Measurements from ENCODE around the gene NOLC1.

NOLC1 gene

GRCh38 chr10:102195296-102195870 lies 43.2 kb downstream of the NOLC1 start:
- H3K9ac ChIP-seq (ENCODE audit: low read depth, low read length): no peak overlapping the region
- H3K4me1 ChIP-seq (ENCODE audit: insufficient read depth, low read length): no peaks in the 10 kb centered on the region
- H3K9me3 ChIP-seq (ENCODE audit: control insufficient read depth, insufficient read depth, low read length): peaks cover 15% of the 10 kb centered on the region
- no peaks in the 10 kb centered on the region for H3K36me3 ChIP-seq (ENCODE audit: insufficient read depth, low read length)

GRCh38 chr10:102196893-102197292 lies 44.7 kb downstream of the NOLC1 start:
- Histone ChIP-seq H3K36me3 (ENCODE audit: insufficient read depth, low read length) (no peaks in the 10 kb centered on the region), H3K9me3 (ENCODE audit: control insufficient read depth, insufficient read depth, low read length) (peaks cover 9% of the 10 kb centered on the region), H3K4me1 (ENCODE audit: insufficient read depth, low read length) (no peaks in the 10 kb centered on the region), H3K9ac (ENCODE audit: low read depth, low read length) (no peak overlapping the region)

GRCh38 chr10:102198027-102198426 lies 45.8 kb downstream of the NOLC1 start:
- Histone ChIP-seq H3K9me3 (ENCODE audit: control insufficient read depth, insufficient read depth, low read length) (peaks cover 1% of the 10 kb centered on the region; the same call in 1 of the 2 replicates), H3K36me3 (ENCODE audit: insufficient read depth, low read length) (no peaks in the 10 kb centered on the region), H3K9ac (ENCODE audit: low read depth, low read length) (no peak overlapping the region), H3K4me1 (ENCODE audit: insufficient read depth, low read length) (no peaks in the 10 kb centered on the region)

- Histone ChIP-seq H3K4me1 (ENCODE audit: insufficient read depth, low read length) (no peaks in the 10 kb centered on the region), H3K36me3 (ENCODE audit: insufficient read depth, low read length) (no peaks in the 10 kb centered on the region), H3K9ac (ENCODE audit: low read depth, low read length) (no peak overlapping the region), H3K9me3 (ENCODE audit: control insufficient read depth, insufficient read depth, low read length) (peaks cover 4% of the 10 kb centered on the region; the same call in 1 of the 2 replicates)
These were observed 48.8 kb downstream of the NOLC1 start for GRCh38 chr10:102200751-102201640.

GRCh38 chr10:102202386-102202785 lies 50.2 kb downstream of the NOLC1 start:
- peaks cover 4% of the 10 kb centered on the region; the same call in 1 of the 2 replicates for H3K9me3 ChIP-seq (ENCODE audit: control insufficient read depth, insufficient read depth, low read length)
- no peaks in the 10 kb centered on the region for H3K36me3 ChIP-seq (ENCODE audit: insufficient read depth, low read length)
- no peaks in the 10 kb centered on the region for H3K4me1 ChIP-seq (ENCODE audit: insufficient read depth, low read length)
- H3K9ac ChIP-seq (ENCODE audit: low read depth, low read length): no peak overlapping the region

GRCh38 chr10:102208311-102209035 lies 56.3 kb downstream of the NOLC1 start:
- no peaks in the 10 kb centered on the region for H3K36me3 ChIP-seq (ENCODE audit: insufficient read depth, low read length)
- H3K9ac ChIP-seq (ENCODE audit: low read depth, low read length): no peak overlapping the region
- H3K9me3 ChIP-seq (ENCODE audit: control insufficient read depth, insufficient read depth, low read length): peaks cover 4% of the 10 kb centered on the region; the same call in 1 of the 2 replicates
- no peaks in the 10 kb centered on the region for H3K4me1 ChIP-seq (ENCODE audit: insufficient read depth, low read length)

- H3K9me3 ChIP-seq (ENCODE audit: control insufficient read depth, insufficient read depth, low read length): no peaks in the 10 kb centered on the region
- H3K36me3 ChIP-seq (ENCODE audit: insufficient read depth, low read length): no peaks in the 10 kb centered on the region
- no peak overlapping the region for H3K9ac ChIP-seq (ENCODE audit: low read depth, low read length)
- no peaks in the 10 kb centered on the region for H3K4me1 ChIP-seq (ENCODE audit: insufficient read depth, low read length)
These were observed 59.6 kb downstream of the NOLC1 start for GRCh38 chr10:102211615-102212299.

All from ES-I3 (cell line).